SK-N-SH treated with all-trans-retinoic acid at 6 μM for 48 hours (cell line): ENCODE measurements around the gene FER.

Experiments
- ATAC-seq: fragments of 200-7000 bp; cut with Tn5 transposase; 3 replicates; pipeline ENCODE4 v1.9.1; 2020; ENCODE audit warnings: mild to moderate bottlenecking, moderate library complexity
- ARNTL ChIP-seq: fragments of 450-650 bp; formaldehyde crosslinking; IDR thresholded peaks from 2 replicates; pipeline ENCODE4 v1.5.0; 2020; ENCODE audit warnings: low read depth, mild to moderate bottlenecking, moderate library complexity, borderline replicate concordance
- CSDC2 ChIP-seq: fragments of 250-450 bp; sonication (Bioruptor Pico); IDR thresholded peaks from 2 replicates; pipeline ENCODE4 v1.5.0; 2020; ENCODE audit warnings: mild to moderate bottlenecking, moderate library complexity
- ESRRG ChIP-seq: fragments of 250-450 bp; sonication (Bioruptor Pico); IDR thresholded peaks from 2 replicates; pipeline ENCODE4 v1.6.1; 2021; ENCODE audit warnings: mild to moderate bottlenecking
- GLIS3 ChIP-seq: fragments of 250-450 bp; sonication (Bioruptor Pico); IDR thresholded peaks from 2 replicates; pipeline ENCODE4 v1.5.0; 2020; ENCODE audit warnings: mild to moderate bottlenecking, moderate library complexity
- OSR1 ChIP-seq: fragments of 250-450 bp; sonication (Bioruptor Pico); IDR thresholded peaks from 2 replicates; pipeline ENCODE4 v1.8.0; 2022; ENCODE audit warnings: moderate library complexity, mild to moderate bottlenecking, inconsistent platforms
- PPARA ChIP-seq: fragments of 250-450 bp; sonication (Bioruptor Pico); IDR thresholded peaks from 2 replicates; pipeline ENCODE4 v1.5.0; 2020; ENCODE audit warnings: mild to moderate bottlenecking, borderline replicate concordance
- RARB ChIP-seq: fragments of 250-450 bp; sonication (Bioruptor Pico); IDR thresholded peaks from 2 replicates; pipeline ENCODE4 v1.8.0; 2021; ENCODE audit warnings: mild to moderate bottlenecking, moderate library complexity
- SNAI2 ChIP-seq: fragments of 250-450 bp; sonication (Bioruptor Pico); IDR thresholded peaks from 2 replicates; pipeline ENCODE4 v1.5.0; 2020; ENCODE audit warnings: mild to moderate bottlenecking, moderate library complexity
- TCF4 ChIP-seq: fragments of 250-450 bp; sonication (Bioruptor Pico); IDR thresholded peaks from 2 replicates; pipeline ENCODE4 v1.8.0; 2021; ENCODE audit warnings: mild to moderate bottlenecking, moderate library complexity, borderline replicate concordance
- TOX ChIP-seq: fragments of 250-450 bp; sonication (Bioruptor Pico); IDR thresholded peaks from 2 replicates; pipeline ENCODE4 v1.8.0; 2021; ENCODE audit warnings: mild to moderate bottlenecking, moderate library complexity, borderline replicate concordance
- ZC3H10 ChIP-seq: fragments of 250-450 bp; sonication (Bioruptor Pico); IDR thresholded peaks from 2 replicates; pipeline ENCODE4 v1.5.1; 2021; ENCODE audit warnings: mild to moderate bottlenecking, moderate library complexity
- ZNF565 ChIP-seq: fragments of 450-650 bp; formaldehyde crosslinking; conservative IDR thresholded peaks from 2 replicates; pipeline ENCODE4 v1.5.0; 2020; ENCODE audit warnings: low read depth, mild to moderate bottlenecking, moderate library complexity
- ZNF70 ChIP-seq: fragments of 450-650 bp; formaldehyde crosslinking; IDR thresholded peaks from 2 replicates; pipeline ENCODE4 v1.5.0; 2020; ENCODE audit warnings: mild to moderate bottlenecking, moderate library complexity
- ZNF8 ChIP-seq: fragments of 450-650 bp; formaldehyde crosslinking; IDR thresholded peaks from 2 replicates; pipeline ENCODE4 v1.5.0; 2020; ENCODE audit warnings: mild to moderate bottlenecking, moderate library complexity
- TF ChIP-seq, protein P1 (sequence below): fragments of 250-450 bp; sonication (Bioruptor Pico); IDR thresholded peaks from 2 replicates; pipeline ENCODE4 v1.5.1; 2021; ENCODE audit warnings: mild to moderate bottlenecking, moderate library complexity
- TF ChIP-seq, protein P2 (sequence below): fragments of 250-450 bp; sonication (Bioruptor Pico); IDR thresholded peaks from 2 replicates; pipeline ENCODE4 v1.5.1; 2020; ENCODE audit warnings: low read depth, mild to moderate bottlenecking, moderate library complexity
- TF ChIP-seq, protein P3 (sequence below): fragments of 250-450 bp; sonication (Bioruptor Pico); IDR thresholded peaks from 2 replicates; pipeline ENCODE4 v1.5.0; 2020; ENCODE audit warnings: mild to moderate bottlenecking, moderate library complexity
- TF ChIP-seq, protein P4 (sequence below): fragments of 250-450 bp; sonication (Bioruptor Pico); IDR thresholded peaks from 2 replicates; pipeline ENCODE4 v1.8.0; 2021; ENCODE audit warnings: low read depth, mild to moderate bottlenecking, moderate library complexity, borderline replicate concordance

FER gene

DNA sequence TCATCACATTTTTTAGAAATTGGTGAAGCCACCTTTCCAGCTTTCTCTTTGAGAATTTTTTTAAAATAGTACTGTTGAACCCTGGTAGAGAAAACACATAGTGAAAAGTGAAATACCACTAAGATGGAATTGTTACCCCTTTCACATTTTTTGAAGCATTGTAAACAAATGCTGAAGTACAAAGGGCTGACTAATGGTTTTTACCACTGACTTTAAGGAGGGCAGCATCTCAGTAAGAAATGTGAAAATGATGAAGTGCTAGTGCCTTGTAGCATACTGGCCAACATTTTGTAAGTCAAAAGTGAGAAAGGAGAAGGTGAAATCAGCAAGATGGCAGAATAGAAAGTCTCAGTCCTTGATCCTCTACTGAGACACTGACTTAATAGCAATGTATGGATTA, 341.5 kb downstream of the FER start:
- TF ChIP-seq, protein P1, sequence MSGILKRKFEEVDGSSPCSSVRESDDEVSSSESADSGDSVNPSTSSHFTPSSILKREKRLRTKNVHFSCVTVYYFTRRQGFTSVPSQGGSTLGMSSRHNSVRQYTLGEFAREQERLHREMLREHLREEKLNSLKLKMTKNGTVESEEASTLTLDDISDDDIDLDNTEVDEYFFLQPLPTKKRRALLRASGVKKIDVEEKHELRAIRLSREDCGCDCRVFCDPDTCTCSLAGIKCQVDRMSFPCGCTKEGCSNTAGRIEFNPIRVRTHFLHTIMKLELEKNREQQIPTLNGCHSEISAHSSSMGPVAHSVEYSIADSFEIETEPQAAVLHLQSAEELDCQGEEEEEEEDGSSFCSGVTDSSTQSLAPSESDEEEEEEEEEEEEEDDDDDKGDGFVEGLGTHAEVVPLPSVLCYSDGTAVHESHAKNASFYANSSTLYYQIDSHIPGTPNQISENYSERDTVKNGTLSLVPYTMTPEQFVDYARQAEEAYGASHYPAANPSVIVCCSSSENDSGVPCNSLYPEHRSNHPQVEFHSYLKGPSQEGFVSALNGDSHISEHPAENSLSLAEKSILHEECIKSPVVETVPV (CRISPR knock-in tag) = no peak
- TF ChIP-seq PPARA (CRISPR knock-in tag) (no peak), ARNTL (CRISPR knock-in tag) (no peak), OSR1 (CRISPR knock-in tag) (no peak), RARB (CRISPR knock-in tag) (no peak), ZC3H10 (no peak), ESRRG (CRISPR knock-in tag) (no peak), GLIS3 (CRISPR knock-in tag) (no peak), ZNF565 (CRISPR knock-in tag) (no peak)
- TF ChIP-seq, protein P2, sequence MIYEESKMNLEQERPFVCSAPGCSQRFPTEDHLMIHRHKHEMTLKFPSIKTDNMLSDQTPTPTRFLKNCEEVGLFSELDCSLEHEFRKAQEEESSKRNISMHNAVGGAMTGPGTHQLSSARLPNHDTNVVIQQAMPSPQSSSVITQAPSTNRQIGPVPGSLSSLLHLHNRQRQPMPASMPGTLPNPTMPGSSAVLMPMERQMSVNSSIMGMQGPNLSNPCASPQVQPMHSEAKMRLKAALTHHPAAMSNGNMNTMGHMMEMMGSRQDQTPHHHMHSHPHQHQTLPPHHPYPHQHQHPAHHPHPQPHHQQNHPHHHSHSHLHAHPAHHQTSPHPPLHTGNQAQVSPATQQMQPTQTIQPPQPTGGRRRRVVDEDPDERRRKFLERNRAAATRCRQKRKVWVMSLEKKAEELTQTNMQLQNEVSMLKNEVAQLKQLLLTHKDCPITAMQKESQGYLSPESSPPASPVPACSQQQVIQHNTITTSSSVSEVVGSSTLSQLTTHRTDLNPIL (CRISPR knock-in tag) = no peak
- no peak for ATAC-seq

DNA sequence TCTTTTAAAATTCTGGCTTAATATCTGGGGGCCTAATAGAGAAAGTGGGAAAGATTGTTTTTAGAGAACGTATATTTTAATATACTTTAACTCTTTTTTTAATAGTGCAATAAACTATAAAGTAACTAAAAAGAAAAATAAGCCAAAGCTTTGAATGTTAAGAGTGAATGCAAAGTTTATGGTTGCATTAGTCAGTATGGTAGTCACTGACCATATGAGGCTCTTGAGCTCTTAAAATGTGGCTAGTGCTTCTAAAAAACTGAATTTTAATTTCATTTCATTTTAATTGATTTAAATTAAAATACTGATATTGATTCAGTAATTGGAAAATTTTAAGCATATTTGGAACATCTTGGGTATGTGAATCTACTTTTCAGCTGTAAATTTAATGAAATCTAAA, 351.4 kb downstream of the FER start:
- TF ChIP-seq, protein P1 (CRISPR knock-in tag) = no peak
- TF ChIP-seq ZNF565 (CRISPR knock-in tag) (no peak), ZNF8 (no peak), OSR1 (CRISPR knock-in tag) (no peak), RARB (CRISPR knock-in tag) (no peak), TCF4 (CRISPR knock-in tag) (no peak), PPARA (CRISPR knock-in tag) (no peak), CSDC2 (no peak), ZC3H10 (no peak), ZNF70 (CRISPR knock-in tag) (no peak), TOX (CRISPR knock-in tag) (no peak), ARNTL (CRISPR knock-in tag) (no peak), SNAI2 (CRISPR knock-in tag) (no peak)
- TF ChIP-seq, protein P3, sequence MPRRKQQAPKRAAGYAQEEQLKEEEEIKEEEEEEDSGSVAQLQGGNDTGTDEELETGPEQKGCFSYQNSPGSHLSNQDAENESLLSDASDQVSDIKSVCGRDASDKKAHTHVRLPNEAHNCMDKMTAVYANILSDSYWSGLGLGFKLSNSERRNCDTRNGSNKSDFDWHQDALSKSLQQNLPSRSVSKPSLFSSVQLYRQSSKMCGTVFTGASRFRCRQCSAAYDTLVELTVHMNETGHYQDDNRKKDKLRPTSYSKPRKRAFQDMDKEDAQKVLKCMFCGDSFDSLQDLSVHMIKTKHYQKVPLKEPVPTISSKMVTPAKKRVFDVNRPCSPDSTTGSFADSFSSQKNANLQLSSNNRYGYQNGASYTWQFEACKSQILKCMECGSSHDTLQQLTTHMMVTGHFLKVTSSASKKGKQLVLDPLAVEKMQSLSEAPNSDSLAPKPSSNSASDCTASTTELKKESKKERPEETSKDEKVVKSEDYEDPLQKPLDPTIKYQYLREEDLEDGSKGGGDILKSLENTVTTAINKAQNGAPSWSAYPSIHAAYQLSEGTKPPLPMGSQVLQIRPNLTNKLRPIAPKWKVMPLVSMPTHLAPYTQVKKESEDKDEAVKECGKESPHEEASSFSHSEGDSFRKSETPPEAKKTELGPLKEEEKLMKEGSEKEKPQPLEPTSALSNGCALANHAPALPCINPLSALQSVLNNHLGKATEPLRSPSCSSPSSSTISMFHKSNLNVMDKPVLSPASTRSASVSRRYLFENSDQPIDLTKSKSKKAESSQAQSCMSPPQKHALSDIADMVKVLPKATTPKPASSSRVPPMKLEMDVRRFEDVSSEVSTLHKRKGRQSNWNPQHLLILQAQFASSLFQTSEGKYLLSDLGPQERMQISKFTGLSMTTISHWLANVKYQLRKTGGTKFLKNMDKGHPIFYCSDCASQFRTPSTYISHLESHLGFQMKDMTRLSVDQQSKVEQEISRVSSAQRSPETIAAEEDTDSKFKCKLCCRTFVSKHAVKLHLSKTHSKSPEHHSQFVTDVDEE (CRISPR knock-in tag) = no peak
- TF ChIP-seq, protein P4, sequence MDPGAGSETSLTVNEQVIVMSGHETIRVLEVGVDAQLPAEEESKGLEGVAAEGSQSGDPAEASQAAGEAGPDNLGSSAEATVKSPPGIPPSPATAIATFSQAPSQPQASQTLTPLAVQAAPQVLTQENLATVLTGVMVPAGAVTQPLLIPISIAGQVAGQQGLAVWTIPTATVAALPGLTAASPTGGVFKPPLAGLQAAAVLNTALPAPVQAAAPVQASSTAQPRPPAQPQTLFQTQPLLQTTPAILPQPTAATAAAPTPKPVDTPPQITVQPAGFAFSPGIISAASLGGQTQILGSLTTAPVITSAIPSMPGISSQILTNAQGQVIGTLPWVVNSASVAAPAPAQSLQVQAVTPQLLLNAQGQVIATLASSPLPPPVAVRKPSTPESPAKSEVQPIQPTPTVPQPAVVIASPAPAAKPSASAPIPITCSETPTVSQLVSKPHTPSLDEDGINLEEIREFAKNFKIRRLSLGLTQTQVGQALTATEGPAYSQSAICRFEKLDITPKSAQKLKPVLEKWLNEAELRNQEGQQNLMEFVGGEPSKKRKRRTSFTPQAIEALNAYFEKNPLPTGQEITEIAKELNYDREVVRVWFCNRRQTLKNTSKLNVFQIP (CRISPR knock-in tag) = no peak
- TF ChIP-seq, all 23 proteins: peak for 0
- ATAC-seq = no peak

DNA sequence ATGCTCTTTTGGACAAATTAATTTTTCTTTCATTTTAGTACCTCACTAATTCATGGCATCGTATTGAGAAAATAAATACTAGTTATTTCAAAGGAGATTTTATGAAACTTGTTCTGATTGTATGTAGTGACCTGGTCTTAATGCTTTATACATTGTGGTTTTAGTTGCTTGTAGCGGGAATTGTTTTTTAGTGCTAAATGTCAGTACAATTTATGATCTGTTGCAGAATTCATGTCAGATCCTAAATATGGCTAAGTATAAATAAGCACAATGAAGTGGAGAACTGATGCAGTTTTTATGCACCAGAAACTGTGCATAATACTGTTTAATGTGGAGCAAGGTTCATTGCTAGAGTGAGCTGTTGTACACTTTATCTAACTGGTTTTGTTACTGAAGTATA, 353.3 kb downstream of the FER start:
- no peak for ATAC-seq

More for the DNA sequence above, 353.3 kb downstream of the FER start:
- TF ChIP-seq ZC3H10 = no peak
- TF ChIP-seq, protein P1 (CRISPR knock-in tag) = no peak
- no peak for TF ChIP-seq ARNTL (CRISPR knock-in tag)
- no peak for TF ChIP-seq ZNF8
- TF ChIP-seq OSR1 (CRISPR knock-in tag) = no peak
- TF ChIP-seq, protein P2 (CRISPR knock-in tag) = no peak
- TF ChIP-seq, all 23 proteins: peak for 0
